BLaER1 (cell line): ENCODE measurements around the gene RBM18.
A peak's percentile ranks its signal among the peaks of the same experiment; 100 is the strongest.

Source experiments
- H3K27ac ChIP-seq: shearing (Covaris generic); formaldehyde crosslinking; 2 replicates; pipeline ENCODE4 v1.8.1; 2022
- H3K27me3 ChIP-seq: shearing (Covaris generic); formaldehyde crosslinking; 2 replicates; pipeline ENCODE4 v1.8.1; 2022
- H3K36me3 ChIP-seq: shearing (Covaris generic); formaldehyde crosslinking; 2 replicates; pipeline ENCODE4 v1.8.1; 2022
- H3K4me1 ChIP-seq: shearing (Covaris generic); formaldehyde crosslinking; 2 replicates; pipeline ENCODE4 v1.8.1; 2022
- H3K4me2 ChIP-seq: shearing (Covaris generic); formaldehyde crosslinking; 2 replicates; pipeline ENCODE4 v1.8.1; 2022
- H3K4me3 ChIP-seq: shearing (Covaris generic); formaldehyde crosslinking; 2 replicates; pipeline ENCODE4 v1.8.1; 2022
- H3K9ac ChIP-seq: shearing (Covaris generic); formaldehyde crosslinking; 2 replicates; pipeline ENCODE4 v1.8.1; 2022
- H3K9me3 ChIP-seq: shearing (Covaris generic); formaldehyde crosslinking; 2 replicates; pipeline ENCODE4 v1.8.1; 2022
- H4K20me1 ChIP-seq: shearing (Covaris generic); formaldehyde crosslinking; 2 replicates; pipeline ENCODE4 v1.8.1; 2022
- Cebpa-rat ChIP-seq: shearing (Covaris generic); IDR thresholded peaks from 2 replicates; pipeline ENCODE4 v1.8.1; 2022

Gene RBM18

GRCh38 chr9:122236681-122237080 is 28.0 kb downstream of the RBM18 start:
- no peaks in the 10 kb centered on the region for H3K4me1 ChIP-seq
- no peaks in the 10 kb centered on the region for H3K27me3 ChIP-seq
- H3K9ac ChIP-seq = no peak overlapping the region
- TF ChIP-seq Cebpa-rat = no peak
- H3K27ac ChIP-seq = no peak overlapping the region
- no peak overlapping the region for H3K4me3 ChIP-seq
- H3K4me2 ChIP-seq = no peak overlapping the region
- 0 out of 2 replicates have a peak, but pooled peaks cover 6% of the 10 kb centered on the region for H4K20me1 ChIP-seq
- peaks cover 32% of the 10 kb centered on the region for H3K36me3 ChIP-seq
- no peaks in the 10 kb centered on the region for H3K9me3 ChIP-seq

DNA sequence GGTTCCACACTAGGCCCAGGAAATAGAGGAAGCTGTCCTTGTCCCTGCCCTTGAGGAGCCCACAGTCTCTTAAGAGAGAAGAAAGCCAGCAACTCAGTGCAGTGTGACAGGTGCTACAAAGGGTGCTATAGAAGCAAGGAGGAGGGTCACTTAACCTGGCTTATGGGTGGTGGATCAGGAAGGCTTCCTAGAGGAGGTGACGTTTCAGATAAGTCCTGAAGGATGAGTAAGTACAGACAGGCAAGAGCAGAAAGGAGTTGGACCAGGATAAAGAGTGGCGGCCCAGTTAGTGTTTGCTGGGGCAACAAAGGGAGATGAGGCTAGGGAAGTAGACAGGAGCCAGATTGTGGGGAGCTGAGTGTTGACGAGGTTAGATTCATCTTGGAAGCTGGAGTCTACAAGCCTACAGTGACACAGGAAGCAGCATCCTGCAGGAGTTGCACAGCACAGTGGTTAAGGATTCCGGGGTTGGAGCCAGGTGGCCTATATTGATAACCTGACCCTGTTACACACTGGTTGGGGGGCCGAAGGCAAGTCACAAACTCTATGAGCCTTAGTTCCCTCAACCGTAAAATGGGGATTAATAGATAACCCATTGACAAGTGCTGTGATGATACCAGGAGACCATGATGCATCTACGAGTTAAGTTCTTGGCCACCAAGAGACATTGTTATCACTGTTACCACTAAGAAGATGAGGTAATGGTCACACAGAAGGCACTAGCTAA is 30.5 kb downstream of the RBM18 start:
- no peak for TF ChIP-seq Cebpa-rat
- H3K4me3 ChIP-seq = no peak overlapping the region
- peaks cover 16% of the 10 kb centered on the region for H3K27me3 ChIP-seq
- no peak overlapping the region for H3K9ac ChIP-seq
- peaks cover 1% of the 10 kb centered on the region; the same call in 1 of the 2 replicates for H3K4me1 ChIP-seq
- no peak overlapping the region for H3K4me2 ChIP-seq
- no peaks in the 10 kb centered on the region for H3K9me3 ChIP-seq
- no peak overlapping the region for H3K27ac ChIP-seq
- H4K20me1 ChIP-seq = 0 out of 2 replicates have a peak, but pooled peaks cover 5% of the 10 kb centered on the region
- peaks cover 10% of the 10 kb centered on the region for H3K36me3 ChIP-seq

- Histone ChIP-seq H3K36me3 (no peaks in the 10 kb centered on the region), H3K4me2 (no peak overlapping the region), H3K27ac (no peak overlapping the region), H3K4me1 (peaks cover 14% of the 10 kb centered on the region), H3K9me3 (no peaks in the 10 kb centered on the region), H4K20me1 (0 out of 2 replicates have a peak, but pooled peaks cover 9% of the 10 kb centered on the region), H3K4me3 (no peak overlapping the region), H3K27me3 (peaks cover 29% of the 10 kb centered on the region), H3K9ac (no peak overlapping the region)
- TF ChIP-seq Cebpa-rat = no peak
Measured at GRCh38 chr9:122232796-122233306, 31.8 kb downstream of the RBM18 start.

DNA sequence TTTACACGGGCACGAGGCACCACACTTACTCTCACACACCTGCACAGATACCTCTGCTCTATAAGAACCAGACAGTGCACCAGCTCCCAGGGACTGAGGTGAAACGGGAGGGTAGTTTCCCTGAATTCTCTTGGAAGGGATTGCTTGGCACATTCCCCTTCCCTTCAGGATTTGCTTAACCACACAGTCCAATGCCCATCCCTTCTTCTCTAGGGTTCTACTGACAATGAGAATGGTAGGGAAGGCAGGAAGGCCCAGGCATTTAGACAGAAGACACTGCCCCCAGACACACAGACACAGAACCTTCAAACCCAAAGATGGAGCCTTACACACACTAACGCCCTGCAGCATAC is 35.2 kb downstream of the RBM18 start:
- Histone ChIP-seq H3K27me3 (peaks cover 59% of the 10 kb centered on the region), H3K9me3 (peaks cover 8% of the 10 kb centered on the region; the same call in 1 of the 2 replicates), H3K4me2 (0 out of 2 replicates have a peak overlapping the region, but pooled peaks have one; percentile 96), H3K27ac (no peak overlapping the region), H3K4me1 (peaks cover 14% of the 10 kb centered on the region), H3K36me3 (no peaks in the 10 kb centered on the region), H4K20me1 (peaks cover 18% of the 10 kb centered on the region; the same call in 1 of the 2 replicates), H3K9ac (no peak overlapping the region), H3K4me3 (no peak overlapping the region)
- no peak for TF ChIP-seq Cebpa-rat

DNA sequence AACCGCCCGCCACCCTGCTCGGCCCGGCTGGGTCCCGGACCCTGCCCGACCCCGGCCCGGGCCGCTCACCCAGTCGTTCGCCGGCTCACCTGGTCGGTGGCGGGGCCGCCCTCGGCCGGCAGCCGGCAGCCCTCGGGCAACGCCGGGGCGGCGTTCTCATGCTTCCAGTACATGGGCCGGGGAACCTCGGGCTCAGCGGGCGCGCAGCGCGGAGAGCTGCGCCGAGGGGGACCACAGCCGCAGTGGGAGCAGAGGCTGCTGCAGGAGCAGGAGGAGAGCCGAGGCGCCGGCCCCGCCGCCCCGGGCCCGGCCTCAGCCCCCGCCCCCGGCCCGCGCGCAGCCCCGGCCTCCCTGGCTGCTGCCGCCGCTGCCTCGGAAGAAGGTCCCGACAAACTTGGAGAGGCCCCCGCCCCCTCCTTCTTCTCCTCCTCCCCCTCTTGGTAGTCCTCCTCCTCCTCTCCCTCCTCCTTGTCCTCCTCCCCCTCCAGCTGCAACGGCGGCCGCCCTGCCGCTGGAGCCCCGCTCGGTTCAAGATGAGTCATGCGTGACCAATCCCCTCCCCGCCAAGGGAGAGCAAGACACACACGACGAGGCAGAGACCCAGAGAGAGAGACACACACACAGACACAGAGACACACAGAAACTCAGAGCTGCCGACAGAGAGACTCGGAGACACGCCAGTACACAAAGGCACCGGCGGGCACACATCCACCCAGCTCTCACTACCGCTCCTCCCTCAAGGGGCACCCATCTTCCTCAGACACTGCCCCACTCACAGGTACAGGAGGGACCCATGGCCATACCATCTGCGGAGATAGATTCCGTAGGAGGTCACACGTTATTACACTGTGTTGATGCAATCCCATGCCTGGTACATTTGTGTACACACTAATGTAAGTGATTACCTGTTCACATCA is 35.8 kb downstream of the RBM18 start, which contains the start of gene LHX6:
Gene LHX6, minus strand, starts transcription at position 390 of the 917 bp plus-strand sequence. Its CDS starts 217 bp downstream, at position 173.
- TF ChIP-seq Cebpa-rat = no peak
- H3K9me3 ChIP-seq = peaks cover 8% of the 10 kb centered on the region; the same call in 1 of the 2 replicates
- H3K36me3 ChIP-seq = no peaks in the 10 kb centered on the region
- H3K9ac ChIP-seq = peak within 1 kb of the TSS; percentile 41; the same call in 1 of the 2 replicates
- peaks cover 59% of the 10 kb centered on the region for H3K27me3 ChIP-seq
- H3K4me1 ChIP-seq = peaks cover 14% of the 10 kb centered on the region
- H3K4me3 ChIP-seq = peak within 1 kb of the TSS; percentile 64
- peaks cover 18% of the 10 kb centered on the region; the same call in 1 of the 2 replicates for H4K20me1 ChIP-seq
- peak within 1 kb of the TSS; percentile 96 for H3K4me2 ChIP-seq
- no peak within 1 kb of the TSS for H3K27ac ChIP-seq

DNA sequence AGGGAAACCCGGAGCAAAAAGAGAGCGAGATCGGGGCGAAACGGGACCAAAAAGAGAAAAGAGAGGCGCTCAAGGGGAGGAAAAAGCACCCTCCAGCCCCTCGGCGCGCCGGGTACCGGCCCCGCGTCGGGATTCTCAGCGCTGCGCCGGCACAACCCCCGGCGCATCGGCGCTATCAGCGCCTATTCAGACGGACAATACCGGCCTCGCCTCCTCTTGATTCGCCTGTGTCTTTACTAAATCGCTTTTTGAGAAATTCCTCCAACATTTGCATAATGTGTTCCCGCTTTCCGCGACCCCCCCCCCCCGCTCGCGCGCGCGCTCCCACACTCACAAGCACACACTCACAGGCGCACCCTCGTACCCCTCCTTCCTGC is 36.5 kb downstream of the RBM18 start:
- Histone ChIP-seq H3K4me1 (peaks cover 14% of the 10 kb centered on the region), H4K20me1 (peaks cover 18% of the 10 kb centered on the region; the same call in 1 of the 2 replicates), H3K27ac (no peak overlapping the region), H3K9ac (peak overlapping the region; percentile 41; the same call in 1 of the 2 replicates), H3K9me3 (peaks cover 8% of the 10 kb centered on the region; the same call in 1 of the 2 replicates), H3K4me2 (peak overlapping the region; percentile 96), H3K4me3 (peak overlapping the region; percentile 64), H3K27me3 (peaks cover 63% of the 10 kb centered on the region), H3K36me3 (no peaks in the 10 kb centered on the region)
- TF ChIP-seq Cebpa-rat = no peak

GRCh38 chr9:122227575-122227900 is 37.1 kb downstream of the RBM18 start:
- no peak for TF ChIP-seq Cebpa-rat
- no peak overlapping the region for H3K4me3 ChIP-seq

DNA sequence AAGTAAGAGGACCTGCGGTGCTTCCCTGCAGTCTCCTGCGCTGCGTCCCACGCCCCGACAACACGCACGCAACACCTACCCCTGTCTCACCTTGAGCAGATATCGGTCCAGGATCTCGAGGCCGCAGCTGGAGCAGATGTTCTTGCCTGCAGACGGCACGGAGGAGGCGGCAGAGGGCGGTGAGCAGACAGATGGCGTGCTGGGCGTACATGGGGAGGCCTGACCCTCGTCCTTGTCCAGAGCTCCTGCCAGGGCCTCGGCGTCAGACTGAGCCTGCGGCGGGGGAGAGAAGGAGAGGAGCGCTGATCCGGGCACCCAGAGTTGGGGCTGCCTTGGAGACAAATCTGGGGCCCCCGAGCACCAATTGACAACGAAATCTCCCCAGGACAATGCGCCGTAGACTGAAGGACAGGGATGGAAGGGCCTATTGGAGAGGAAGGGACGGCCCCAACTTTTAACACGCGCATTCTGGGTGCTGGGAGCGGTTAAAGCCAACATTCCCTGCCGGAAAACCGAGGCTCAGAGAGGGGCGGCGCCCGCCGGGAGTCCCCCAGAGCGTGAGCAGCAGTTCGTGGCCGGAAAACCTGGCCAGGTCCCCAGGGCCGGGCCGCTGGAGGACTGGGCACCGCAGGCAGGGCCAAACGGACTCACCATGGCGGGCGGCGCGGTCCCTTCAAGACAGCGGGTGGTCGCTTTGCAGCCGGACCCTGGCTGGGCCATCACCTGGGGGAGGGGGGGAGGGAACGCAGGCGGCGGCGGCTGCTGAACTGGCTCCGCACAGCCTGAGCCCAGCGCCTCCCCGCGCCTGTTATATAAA is 37.7 kb downstream of the RBM18 start:
- no peak overlapping the region for H3K27ac ChIP-seq
- peaks cover 8% of the 10 kb centered on the region; the same call in 1 of the 2 replicates for H3K9me3 ChIP-seq
- no peak for TF ChIP-seq Cebpa-rat
- H3K27me3 ChIP-seq = peaks cover 70% of the 10 kb centered on the region
- H3K4me3 ChIP-seq = no peak overlapping the region
- H4K20me1 ChIP-seq = peaks cover 18% of the 10 kb centered on the region; the same call in 1 of the 2 replicates
- H3K36me3 ChIP-seq = no peaks in the 10 kb centered on the region
- H3K9ac ChIP-seq = no peak overlapping the region
- H3K4me1 ChIP-seq = peaks cover 26% of the 10 kb centered on the region
- H3K4me2 ChIP-seq = no peak overlapping the region

More at GRCh38 chr9:122227575-122227900, 37.1 kb downstream of the RBM18 start:
- H3K36me3 ChIP-seq = no peaks in the 10 kb centered on the region
- no peak overlapping the region for H3K4me2 ChIP-seq
- H3K27me3 ChIP-seq = peaks cover 68% of the 10 kb centered on the region
- H3K9ac ChIP-seq = no peak overlapping the region
- peaks cover 21% of the 10 kb centered on the region for H3K4me1 ChIP-seq
- H4K20me1 ChIP-seq = peaks cover 18% of the 10 kb centered on the region; the same call in 1 of the 2 replicates
- no peak overlapping the region for H3K27ac ChIP-seq
- H3K9me3 ChIP-seq = peaks cover 8% of the 10 kb centered on the region; the same call in 1 of the 2 replicates
